LoVo (cell line): Measurements from ENCODE around the gene RLF.
A peak's percentile ranks its signal among the peaks of the same experiment; 100 is the strongest.

Source experiments
- DNase-seq: peaks from one replicate; pipeline ENCODE4 v3.0.0-alpha.2; 2016; ENCODE audit warnings: low spot score

Gene RLF

GRCh38 chr1:40232444-40232843, 71.3 kb downstream of the RLF start:
- DNase-seq, result no peak

- DNase-seq, result no peak
These were observed 78.4 kb downstream of the RLF start for GRCh38 chr1:40239626-40240025.

- no peak for DNase-seq
These were observed 79.2 kb downstream of the RLF start for GRCh38 chr1:40240390-40240789.

- DNase-seq, result no peak
These were observed 80.2 kb downstream of the RLF start for GRCh38 chr1:40241362-40241761.

GRCh38 chr1:40243351-40243750, 82.2 kb downstream of the RLF start:
- no peak for DNase-seq

- no peak for DNase-seq
These were observed 83.1 kb downstream of the RLF start for GRCh38 chr1:40244138-40244744.

- DNase-seq, result no peak
These were observed 84.5 kb downstream of the RLF start for GRCh38 chr1:40245686-40246085.

GRCh38 chr1:40247655-40248054, 86.5 kb downstream of the RLF start, which contains the start of gene TMCO2:
Gene TMCO2, plus strand, starts transcription at chr1:40247937. Its CDS starts 57 bp downstream, at chr1:40247994.
- DNase-seq, result no peak

- DNase-seq, result no peak
These were observed 87.2 kb downstream of the RLF start for GRCh38 chr1:40248412-40248811.

- DNase-seq, result no peak
These were observed 90.3 kb downstream of the RLF start for GRCh38 chr1:40251456-40251855.

- no peak for DNase-seq
These were observed 91.4 kb downstream of the RLF start for GRCh38 chr1:40252601-40253000.

- no peak for DNase-seq
These were observed 94.0 kb downstream of the RLF start for GRCh38 chr1:40255231-40255630.

- peak; percentile 14 for DNase-seq
These were observed 95.4 kb downstream of the RLF start for GRCh38 chr1:40256401-40257084.

- no peak for DNase-seq
These were observed 96.1 kb downstream of the RLF start for GRCh38 chr1:40257313-40257687.

GRCh38 chr1:40257688-40258444, 96.7 kb downstream of the RLF start, which contains the start of gene ZMPSTE24:
Gene ZMPSTE24, plus strand, starts transcription at chr1:40258236. Its CDS starts 36 bp downstream, at chr1:40258272.
- peak; percentile 97 for DNase-seq

GRCh38 chr1:40258445-40258769, 97.2 kb downstream of the RLF start:
- DNase-seq, result no peak

- DNase-seq, result no peak
These were observed 103.2 kb downstream of the RLF start for GRCh38 chr1:40264354-40264781.

- DNase-seq, result no peak
These were observed 104.1 kb downstream of the RLF start for GRCh38 chr1:40265298-40265697.

- no peak for DNase-seq
These were observed 104.7 kb downstream of the RLF start for GRCh38 chr1:40265919-40266318.

GRCh38 chr1:40266786-40267535, 105.8 kb downstream of the RLF start:
- no peak for DNase-seq

GRCh38 chr1:40267767-40268187, 106.6 kb downstream of the RLF start:
- DNase-seq, result no peak

GRCh38 chr1:40268211-40268610, 107.0 kb downstream of the RLF start:
- no peak for DNase-seq
